HEK293 (cell line): ENCODE results near the gene PARD6G.
A peak's percentile ranks its signal among the peaks of the same experiment; 100 is the strongest.

ENCODE experiments used
- CTCF ChIA-PET: fragments of 350-600 bp; formaldehyde crosslinking; extraction: SDS; loops from one replicate; lab custom pipeline; 2021; ENCODE audit warnings: antibody characterized with exemption; lab: Yijun Ruan, JAX
- POLR2A ChIA-PET: fragments of 300-600 bp; formaldehyde crosslinking; extraction: SDS; loops from one replicate; lab custom pipeline; 2020; ENCODE audit warnings: antibody characterized with exemption, inconsistent platforms; lab: Yijun Ruan, JAX
- H3K27ac ChIP-seq: fragments of 200-500 bp; sonication (Bioruptor generic); 2 replicates; pipeline ENCODE4 v1.5.1; 2014; ENCODE audit warnings: low read depth, low read length, control low read depth, inconsistent platforms; ENCODE audit errors: extremely low read depth
- H3K36me3 ChIP-seq, 2 experiments: fragments of 200-500 bp in 1 of 2; sonication (Bioruptor generic) in 1 of 2; 1 replicate in 1 of 2; 2 replicates in 1 of 2; pipeline ENCODE4 v1.5.1; 2014 to 2017; ENCODE audit warnings: inconsistent platforms in 2 of 2, low read length in 2 of 2; ENCODE audit not compliant: control insufficient read depth in 2 of 2, insufficient read depth in 1 of 2
- H3K4me1 ChIP-seq: fragments of 200-500 bp; sonication (Bioruptor generic); 2 replicates; pipeline ENCODE4 v1.5.1; 2014; ENCODE audit warnings: mild to moderate bottlenecking, low read length, inconsistent platforms; ENCODE audit not compliant: control insufficient read depth, insufficient read depth
- H3K4me3 ChIP-seq: 2 replicates; pipeline ENCODE4 v1.5.1; 2011; ENCODE audit warnings: low read depth, mild to moderate bottlenecking, control low read depth, low read length, moderate library complexity
- H3K9me3 ChIP-seq: fragments of 200-500 bp; sonication (Bioruptor generic); 2 replicates; pipeline ENCODE4 v1.5.1; 2014; ENCODE audit warnings: low read depth, low read length, inconsistent platforms; ENCODE audit not compliant: control insufficient read depth, insufficient read depth
- EGR2 ChIP-seq: fragments of 450-650 bp; formaldehyde crosslinking; IDR thresholded peaks from 2 replicates; pipeline ENCODE4 v1.5.1; 2016; ENCODE audit warnings: low read depth, missing biosample characterization, missing genetic modification characterization
- KLF9 ChIP-seq: fragments of 450-650 bp; formaldehyde crosslinking; IDR thresholded peaks from 2 replicates; pipeline ENCODE4 v1.5.1; 2016; ENCODE audit warnings: missing biosample characterization, missing genetic modification characterization, low read depth
- MZF1 ChIP-seq: fragments of 450-650 bp; formaldehyde crosslinking; IDR thresholded peaks from 2 replicates; pipeline ENCODE4 v1.5.1; 2017; ENCODE audit warnings: missing biosample characterization, missing genetic modification characterization, borderline replicate concordance
- SP2 ChIP-seq: fragments of 450-650 bp; formaldehyde crosslinking; IDR thresholded peaks from 2 replicates; pipeline ENCODE4 v1.5.1; 2016; ENCODE audit warnings: missing biosample characterization, missing genetic modification characterization
- SP3 ChIP-seq: fragments of 450-650 bp; formaldehyde crosslinking; IDR thresholded peaks from 2 replicates; pipeline ENCODE4 v1.5.1; 2016; ENCODE audit warnings: missing biosample characterization, missing genetic modification characterization
- SP7 ChIP-seq: fragments of 450-650 bp; formaldehyde crosslinking; IDR thresholded peaks from 2 replicates; pipeline ENCODE4 v1.5.1; 2016; ENCODE audit warnings: missing biosample characterization, missing genetic modification characterization
- ZNF23 ChIP-seq: fragments of 450-650 bp; formaldehyde crosslinking; IDR thresholded peaks from 2 replicates; pipeline ENCODE4 v1.5.1; 2016; ENCODE audit warnings: missing biosample characterization, missing genetic modification characterization, borderline replicate concordance
- ZNF311 ChIP-seq: fragments of 450-650 bp; formaldehyde crosslinking; IDR thresholded peaks from 2 replicates; pipeline ENCODE4 v1.5.1; 2017; ENCODE audit warnings: missing biosample characterization, missing genetic modification characterization, borderline replicate concordance
- ZNF423 ChIP-seq: fragments of 450-650 bp; formaldehyde crosslinking; IDR thresholded peaks from 2 replicates; pipeline ENCODE4 v1.5.1; 2016; ENCODE audit warnings: missing biosample characterization, missing genetic modification characterization
- ZNF433 ChIP-seq: fragments of 450-650 bp; formaldehyde crosslinking; IDR thresholded peaks from 2 replicates; pipeline ENCODE4 v1.5.1; 2016; ENCODE audit warnings: missing biosample characterization, missing genetic modification characterization, low read depth
- ZNF529 ChIP-seq: fragments of 450-650 bp; formaldehyde crosslinking; IDR thresholded peaks from 2 replicates; pipeline ENCODE4 v1.5.1; 2017; ENCODE audit warnings: missing genetic modification characterization, missing biosample characterization; ENCODE audit not compliant: insufficient replicate concordance
- ZNF571 ChIP-seq: fragments of 450-650 bp; formaldehyde crosslinking; IDR thresholded peaks from 2 replicates; pipeline ENCODE4 v1.5.0; 2017; ENCODE audit warnings: missing biosample characterization, missing genetic modification characterization
- ZNF626 ChIP-seq: fragments of 450-650 bp; sonication (Bioruptor Pico); formaldehyde crosslinking; IDR thresholded peaks from 2 replicates; pipeline ENCODE4 v1.5.1; 2018; ENCODE audit warnings: missing biosample characterization, missing genetic modification characterization, inconsistent platforms
- ZNF677 ChIP-seq: fragments of 450-650 bp; IDR thresholded peaks from 2 replicates; pipeline ENCODE4 v1.5.0; 2018; ENCODE audit warnings: missing biosample characterization, mild to moderate bottlenecking, missing genetic modification characterization, moderate library complexity
- ZSCAN30 ChIP-seq: fragments of 450-650 bp; IDR thresholded peaks from 2 replicates; pipeline ENCODE4 v1.5.1; 2018; ENCODE audit warnings: missing biosample characterization, mild to moderate bottlenecking, missing genetic modification characterization, moderate library complexity
- ZXDB ChIP-seq: fragments of 450-650 bp; formaldehyde crosslinking; IDR thresholded peaks from 2 replicates; pipeline ENCODE4 v1.5.1; 2016; ENCODE audit warnings: missing biosample characterization, missing genetic modification characterization
- TF ChIP-seq, protein P1 (sequence below): fragments of 450-650 bp; formaldehyde crosslinking; IDR thresholded peaks from 2 replicates; pipeline ENCODE4 v1.5.1; 2017; ENCODE audit warnings: missing biosample characterization, missing genetic modification characterization
- TF ChIP-seq, protein P2 (sequence below): fragments of 450-650 bp; formaldehyde crosslinking; IDR thresholded peaks from 2 replicates; pipeline ENCODE4 v1.5.1; 2016; ENCODE audit warnings: missing biosample characterization, missing genetic modification characterization
- TF ChIP-seq, protein P3 (sequence below): sonication (generic); formaldehyde crosslinking; IDR thresholded peaks from 2 replicates; pipeline ENCODE4 v1.8.1; 2022; ENCODE audit warnings: mild to moderate bottlenecking, moderate library complexity, missing genetic modification reagents
- TF ChIP-seq, protein P4 (sequence below): fragments of 450-650 bp; formaldehyde crosslinking; IDR thresholded peaks from 2 replicates; pipeline ENCODE4 v1.5.1; 2017; ENCODE audit warnings: missing biosample characterization, missing genetic modification characterization

Gene PARD6G

DNA sequence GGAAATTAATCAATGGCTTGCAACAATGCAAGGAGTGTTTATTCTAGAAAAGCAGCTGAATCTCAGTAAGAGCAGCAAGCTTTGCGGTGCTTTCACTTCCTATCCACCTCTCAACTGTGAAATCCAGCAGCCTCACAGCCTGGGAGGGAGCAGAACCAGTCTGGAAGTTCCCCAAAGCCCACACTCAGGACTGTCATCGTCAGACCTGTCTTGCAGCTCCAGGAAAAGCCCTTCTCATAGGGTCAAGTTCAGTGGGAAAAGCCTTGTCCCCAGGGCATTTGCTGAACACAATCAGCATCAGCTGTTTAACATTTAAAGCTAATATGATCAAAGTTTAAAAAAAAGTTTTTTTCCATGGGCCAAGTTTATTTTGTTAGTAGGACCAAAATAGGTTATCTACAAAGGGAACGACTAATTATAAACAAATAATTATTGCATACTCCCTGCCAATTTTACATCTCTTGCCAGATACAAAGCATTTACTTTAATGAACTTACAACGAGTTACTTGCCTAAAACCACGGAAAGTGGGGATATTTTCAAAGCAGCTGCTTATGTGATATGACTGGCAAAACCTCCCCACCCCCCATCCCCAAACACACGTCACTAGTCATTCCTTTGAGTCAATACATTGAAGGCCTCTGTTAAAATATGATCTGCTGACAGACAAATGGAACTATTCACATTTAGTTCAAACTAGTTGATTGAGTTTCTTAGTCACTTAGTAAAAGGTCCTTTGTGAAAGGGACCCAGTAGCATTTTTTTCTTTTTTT lies 36.8 kb downstream of the PARD6G start:
- Histone ChIP-seq H3K9me3 (no peaks in the 10 kb centered on the region), H3K27ac (no peak overlapping the region), H3K36me3 (no peaks in the 10 kb centered on the region), H3K4me3 (no peak overlapping the region), H3K4me1 (peaks cover 7% of the 10 kb centered on the region)
- TF ChIP-seq ZNF677 (tag by site-specific recombination) (peak; percentile 93), ZXDB (tag by site-specific recombination) (no peak)
- ChIA-PET CTCF (interaction anchor here (1.3 to 1.7 kb wide), 2 partner anchors 39 to 53 kb away, joined by 4 to 7 read pairs; no protein-coding TSS in a partner anchor), POLR2A (no interaction called here)

DNA sequence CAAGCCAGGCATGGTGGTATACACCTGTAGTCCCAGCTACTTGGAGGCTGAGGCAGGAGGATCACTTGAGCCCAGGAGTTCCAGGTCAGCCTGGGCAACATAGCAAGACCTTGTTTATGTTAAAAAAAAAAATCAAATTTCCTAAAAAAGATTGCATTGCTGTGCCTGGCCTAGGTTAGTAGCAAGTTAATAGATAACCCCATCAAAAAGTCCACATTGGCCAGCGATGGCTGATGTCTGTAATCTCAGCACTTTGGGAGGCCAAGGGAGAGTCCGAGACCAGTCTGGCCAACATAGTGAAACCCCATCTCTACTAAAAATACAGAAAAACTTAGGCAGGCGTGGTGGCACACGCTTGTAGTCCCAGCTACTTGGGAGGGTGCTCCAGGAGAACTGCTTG lies 38.7 kb downstream of the PARD6G start:
- POLR2A ChIA-PET = no interaction called here
- TF ChIP-seq ZNF311 (tag by site-specific recombination) (no peak), SP3 (no peak), MZF1 (tag by site-specific recombination) (no peak), KLF9 (tag by site-specific recombination) (no peak), ZNF423 (tag by site-specific recombination) (no peak), SP7 (no peak)
- TF ChIP-seq, protein P1, sequence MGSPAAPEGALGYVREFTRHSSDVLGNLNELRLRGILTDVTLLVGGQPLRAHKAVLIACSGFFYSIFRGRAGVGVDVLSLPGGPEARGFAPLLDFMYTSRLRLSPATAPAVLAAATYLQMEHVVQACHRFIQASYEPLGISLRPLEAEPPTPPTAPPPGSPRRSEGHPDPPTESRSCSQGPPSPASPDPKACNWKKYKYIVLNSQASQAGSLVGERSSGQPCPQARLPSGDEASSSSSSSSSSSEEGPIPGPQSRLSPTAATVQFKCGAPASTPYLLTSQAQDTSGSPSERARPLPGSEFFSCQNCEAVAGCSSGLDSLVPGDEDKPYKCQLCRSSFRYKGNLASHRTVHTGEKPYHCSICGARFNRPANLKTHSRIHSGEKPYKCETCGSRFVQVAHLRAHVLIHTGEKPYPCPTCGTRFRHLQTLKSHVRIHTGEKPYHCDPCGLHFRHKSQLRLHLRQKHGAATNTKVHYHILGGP (tag by site-specific recombination) = no peak
- TF ChIP-seq, all 188 proteins: peak for 0
- Histone ChIP-seq H3K4me3 (no peak overlapping the region), H3K4me1 (peaks cover 7% of the 10 kb centered on the region), H3K9me3 (no peaks in the 10 kb centered on the region), H3K27ac (no peak overlapping the region), H3K36me3 (no peaks in the 10 kb centered on the region)
- CTCF ChIA-PET = no interaction called here

DNA sequence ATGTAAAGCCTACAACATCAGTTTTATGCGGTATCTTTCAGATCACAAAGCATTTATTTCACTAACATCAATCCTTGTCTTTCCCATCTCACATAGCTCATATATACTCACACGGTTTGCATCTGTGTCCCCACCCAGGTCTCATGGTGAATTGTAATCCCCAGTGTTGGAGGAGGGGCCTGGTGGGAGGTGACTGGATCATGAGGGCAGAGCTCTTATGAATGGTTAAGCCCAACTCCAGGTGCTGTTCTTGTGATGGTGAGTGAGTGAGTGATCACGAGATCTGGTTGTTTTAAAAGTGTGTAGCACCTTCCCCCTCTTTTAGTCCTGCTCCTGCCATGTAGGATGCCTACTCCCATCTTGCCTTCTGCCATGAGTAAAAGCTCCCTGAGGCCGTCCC lies 42.0 kb downstream of the PARD6G start:
- no peaks in the 10 kb centered on the region for H3K9me3 ChIP-seq
- H3K4me1 ChIP-seq = peaks cover 2% of the 10 kb centered on the region
- ChIA-PET CTCF (no interaction called here), POLR2A (no interaction called here)
- TF ChIP-seq SP2 (tag by site-specific recombination) (no peak), ZNF433 (tag by site-specific recombination) (no peak), ZNF529 (tag by site-specific recombination) (no peak), ZNF23 (tag by site-specific recombination) (no peak), EGR2 (no peak), ZNF626 (no peak), ZSCAN30 (tag by site-specific recombination) (no peak), ZNF571 (no peak)
- TF ChIP-seq, protein P2, sequence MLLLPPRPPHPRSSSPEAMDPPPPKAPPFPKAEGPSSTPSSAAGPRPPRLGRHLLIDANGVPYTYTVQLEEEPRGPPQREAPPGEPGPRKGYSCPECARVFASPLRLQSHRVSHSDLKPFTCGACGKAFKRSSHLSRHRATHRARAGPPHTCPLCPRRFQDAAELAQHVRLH = no peak
- TF ChIP-seq, protein P3, sequence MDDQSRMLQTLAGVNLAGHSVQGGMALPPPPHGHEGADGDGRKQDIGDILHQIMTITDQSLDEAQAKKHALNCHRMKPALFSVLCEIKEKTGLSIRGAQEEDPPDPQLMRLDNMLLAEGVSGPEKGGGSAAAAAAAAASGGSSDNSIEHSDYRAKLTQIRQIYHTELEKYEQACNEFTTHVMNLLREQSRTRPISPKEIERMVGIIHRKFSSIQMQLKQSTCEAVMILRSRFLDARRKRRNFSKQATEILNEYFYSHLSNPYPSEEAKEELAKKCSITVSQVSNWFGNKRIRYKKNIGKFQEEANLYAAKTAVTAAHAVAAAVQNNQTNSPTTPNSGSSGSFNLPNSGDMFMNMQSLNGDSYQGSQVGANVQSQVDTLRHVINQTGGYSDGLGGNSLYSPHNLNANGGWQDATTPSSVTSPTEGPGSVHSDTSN = no peak
- TF ChIP-seq, protein P4, sequence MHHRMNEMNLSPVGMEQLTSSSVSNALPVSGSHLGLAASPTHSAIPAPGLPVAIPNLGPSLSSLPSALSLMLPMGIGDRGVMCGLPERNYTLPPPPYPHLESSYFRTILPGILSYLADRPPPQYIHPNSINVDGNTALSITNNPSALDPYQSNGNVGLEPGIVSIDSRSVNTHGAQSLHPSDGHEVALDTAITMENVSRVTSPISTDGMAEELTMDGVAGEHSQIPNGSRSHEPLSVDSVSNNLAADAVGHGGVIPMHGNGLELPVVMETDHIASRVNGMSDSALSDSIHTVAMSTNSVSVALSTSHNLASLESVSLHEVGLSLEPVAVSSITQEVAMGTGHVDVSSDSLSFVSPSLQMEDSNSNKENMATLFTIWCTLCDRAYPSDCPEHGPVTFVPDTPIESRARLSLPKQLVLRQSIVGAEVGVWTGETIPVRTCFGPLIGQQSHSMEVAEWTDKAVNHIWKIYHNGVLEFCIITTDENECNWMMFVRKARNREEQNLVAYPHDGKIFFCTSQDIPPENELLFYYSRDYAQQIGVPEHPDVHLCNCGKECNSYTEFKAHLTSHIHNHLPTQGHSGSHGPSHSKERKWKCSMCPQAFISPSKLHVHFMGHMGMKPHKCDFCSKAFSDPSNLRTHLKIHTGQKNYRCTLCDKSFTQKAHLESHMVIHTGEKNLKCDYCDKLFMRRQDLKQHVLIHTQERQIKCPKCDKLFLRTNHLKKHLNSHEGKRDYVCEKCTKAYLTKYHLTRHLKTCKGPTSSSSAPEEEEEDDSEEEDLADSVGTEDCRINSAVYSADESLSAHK (tag by site-specific recombination) = no peak
- H3K27ac ChIP-seq = no peak overlapping the region
- no peaks in the 10 kb centered on the region for H3K36me3 ChIP-seq
- H3K4me3 ChIP-seq = no peak overlapping the region
